ENCODE results near the gene WSB1. TPM values are rescaled to one million over a fixed set of nuclear protein-coding genes. Genes with fewer than 3 reads are reported as not detected.

The WSB1 gene
- polyA plus RNA-seq, 2 of the 4 experiments (the other 2 are of a cell fraction), result 46.0 to 111 TPM

DNA sequence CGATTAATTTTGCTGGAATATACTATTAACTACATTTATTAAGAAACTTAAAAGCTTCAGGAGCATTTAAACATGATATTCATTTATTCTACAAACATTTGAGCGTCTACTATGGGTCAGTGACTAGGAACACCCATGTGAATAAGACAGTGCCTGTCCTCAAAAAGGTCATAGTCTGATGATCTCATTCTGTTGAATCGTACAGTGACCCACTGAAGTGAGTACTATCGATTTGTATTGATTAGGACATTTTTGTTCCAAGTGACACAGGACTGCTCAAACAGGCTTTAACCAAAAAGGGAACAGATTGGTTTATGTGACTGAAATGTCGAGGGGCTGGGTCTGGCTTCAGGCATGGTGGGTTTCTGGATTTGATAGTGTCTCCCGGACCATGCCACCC lies 68.6 kb downstream of the WSB1 start (continued):
- TF ChIP-seq, protein P1, sequence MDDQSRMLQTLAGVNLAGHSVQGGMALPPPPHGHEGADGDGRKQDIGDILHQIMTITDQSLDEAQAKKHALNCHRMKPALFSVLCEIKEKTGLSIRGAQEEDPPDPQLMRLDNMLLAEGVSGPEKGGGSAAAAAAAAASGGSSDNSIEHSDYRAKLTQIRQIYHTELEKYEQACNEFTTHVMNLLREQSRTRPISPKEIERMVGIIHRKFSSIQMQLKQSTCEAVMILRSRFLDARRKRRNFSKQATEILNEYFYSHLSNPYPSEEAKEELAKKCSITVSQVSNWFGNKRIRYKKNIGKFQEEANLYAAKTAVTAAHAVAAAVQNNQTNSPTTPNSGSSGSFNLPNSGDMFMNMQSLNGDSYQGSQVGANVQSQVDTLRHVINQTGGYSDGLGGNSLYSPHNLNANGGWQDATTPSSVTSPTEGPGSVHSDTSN (IDR thresholded peaks at IDR 0.05), result no peak
- TF ChIP-seq MYC (IDR thresholded peaks at IDR 0.05; ENCODE audit: borderline replicate concordance, low read length) (no peak), TP53 (CRISPR knock-in tag; IDR thresholded peaks at IDR 0.05) (no peak), CHD2 (IDR thresholded peaks at IDR 0.05; ENCODE audit: low read length, partially characterized antibody) (no peak)
- TF ChIP-seq, protein P2, sequence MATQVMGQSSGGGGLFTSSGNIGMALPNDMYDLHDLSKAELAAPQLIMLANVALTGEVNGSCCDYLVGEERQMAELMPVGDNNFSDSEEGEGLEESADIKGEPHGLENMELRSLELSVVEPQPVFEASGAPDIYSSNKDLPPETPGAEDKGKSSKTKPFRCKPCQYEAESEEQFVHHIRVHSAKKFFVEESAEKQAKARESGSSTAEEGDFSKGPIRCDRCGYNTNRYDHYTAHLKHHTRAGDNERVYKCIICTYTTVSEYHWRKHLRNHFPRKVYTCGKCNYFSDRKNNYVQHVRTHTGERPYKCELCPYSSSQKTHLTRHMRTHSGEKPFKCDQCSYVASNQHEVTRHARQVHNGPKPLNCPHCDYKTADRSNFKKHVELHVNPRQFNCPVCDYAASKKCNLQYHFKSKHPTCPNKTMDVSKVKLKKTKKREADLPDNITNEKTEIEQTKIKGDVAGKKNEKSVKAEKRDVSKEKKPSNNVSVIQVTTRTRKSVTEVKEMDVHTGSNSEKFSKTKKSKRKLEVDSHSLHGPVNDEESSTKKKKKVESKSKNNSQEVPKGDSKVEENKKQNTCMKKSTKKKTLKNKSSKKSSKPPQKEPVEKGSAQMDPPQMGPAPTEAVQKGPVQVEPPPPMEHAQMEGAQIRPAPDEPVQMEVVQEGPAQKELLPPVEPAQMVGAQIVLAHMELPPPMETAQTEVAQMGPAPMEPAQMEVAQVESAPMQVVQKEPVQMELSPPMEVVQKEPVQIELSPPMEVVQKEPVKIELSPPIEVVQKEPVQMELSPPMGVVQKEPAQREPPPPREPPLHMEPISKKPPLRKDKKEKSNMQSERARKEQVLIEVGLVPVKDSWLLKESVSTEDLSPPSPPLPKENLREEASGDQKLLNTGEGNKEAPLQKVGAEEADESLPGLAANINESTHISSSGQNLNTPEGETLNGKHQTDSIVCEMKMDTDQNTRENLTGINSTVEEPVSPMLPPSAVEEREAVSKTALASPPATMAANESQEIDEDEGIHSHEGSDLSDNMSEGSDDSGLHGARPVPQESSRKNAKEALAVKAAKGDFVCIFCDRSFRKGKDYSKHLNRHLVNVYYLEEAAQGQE (IDR thresholded peaks at IDR 0.05), result no peak
- TF ChIP-seq, protein P3, sequence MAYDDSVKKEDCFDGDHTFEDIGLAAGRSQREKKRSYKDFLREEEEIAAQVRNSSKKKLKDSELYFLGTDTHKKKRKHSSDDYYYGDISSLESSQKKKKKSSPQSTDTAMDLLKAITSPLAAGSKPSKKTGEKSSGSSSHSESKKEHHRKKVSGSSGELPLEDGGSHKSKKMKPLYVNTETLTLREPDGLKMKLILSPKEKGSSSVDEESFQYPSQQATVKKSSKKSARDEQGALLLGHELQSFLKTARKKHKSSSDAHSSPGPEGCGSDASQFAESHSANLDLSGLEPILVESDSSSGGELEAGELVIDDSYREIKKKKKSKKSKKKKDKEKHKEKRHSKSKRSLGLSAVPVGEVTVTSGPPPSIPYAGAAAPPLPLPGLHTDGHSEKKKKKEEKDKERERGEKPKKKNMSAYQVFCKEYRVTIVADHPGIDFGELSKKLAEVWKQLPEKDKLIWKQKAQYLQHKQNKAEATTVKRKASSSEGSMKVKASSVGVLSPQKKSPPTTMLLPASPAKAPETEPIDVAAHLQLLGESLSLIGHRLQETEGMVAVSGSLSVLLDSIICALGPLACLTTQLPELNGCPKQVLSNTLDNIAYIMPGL (CRISPR knock-in tag; IDR thresholded peaks at IDR 0.05; ENCODE audit: borderline replicate concordance), result no peak

DNA sequence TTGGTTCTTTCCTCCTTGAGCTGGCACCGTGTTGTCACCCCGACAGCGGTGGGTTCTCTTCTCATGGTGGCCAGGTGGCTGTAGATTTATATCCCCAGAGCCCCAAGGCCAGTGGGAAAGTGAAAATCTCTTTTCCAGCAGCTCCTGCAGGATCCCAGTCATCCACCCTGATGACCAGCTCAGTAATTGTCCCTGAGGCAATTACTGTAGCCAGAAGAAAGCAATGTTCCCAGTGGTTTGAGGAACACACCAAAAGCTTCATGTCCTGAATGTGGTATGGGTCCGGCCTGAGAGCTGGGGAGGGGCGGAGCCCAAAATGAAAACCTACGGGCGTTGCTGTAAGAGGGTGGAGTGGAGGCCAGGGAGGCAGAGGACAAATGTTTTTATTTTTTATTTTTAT lies 69.0 kb downstream of the WSB1 start:
- POLR2A ChIA-PET, result no interaction called here
- 73% methylated on average over 7 of the region's 7 CpGs for WGBS (ENCODE audit: missing lambda C conversion rate)
- H3K4me1 ChIP-seq, result peaks cover 11% of the 10 kb centered on the region; the same call in 2 of the 3 replicates
- CTCF ChIA-PET, result interaction anchor here (1.0 to 21.9 kb wide), 7 partner anchors 9 to 394 kb away, joined by 3 to 358 read pairs (median 5); no protein-coding TSS in a partner anchor
- ATAC-seq, result no peak
- no peaks in the 10 kb centered on the region for H3K9me3 ChIP-seq
- H3K27ac ChIP-seq, result no peak overlapping the region
- H3K4me2 ChIP-seq, result no peak overlapping the region
- no peak for FAIRE-seq
- H3K4me3 ChIP-seq, result no peak overlapping the region
- no peak for DNase-seq (ENCODE audit: low read depth in 1 of 2, low spot score in 1 of 2)
- TF ChIP-seq GATA3 (IDR thresholded peaks at IDR 0.05; ENCODE audit: borderline replicate concordance) (no peak), JUN (IDR thresholded peaks at IDR 0.05) (no peak), SREBF2 (IDR thresholded peaks at IDR 0.05) (no peak), EHMT2 (IDR thresholded peaks at IDR 0.05; ENCODE audit: low read depth) (no peak), PHF8 (IDR thresholded peaks at IDR 0.05; ENCODE audit: borderline replicate concordance, low read depth) (no peak), NPAS2 (CRISPR knock-in tag; IDR thresholded peaks at IDR 0.05; ENCODE audit: borderline replicate concordance) (no peak), RCOR1 (IDR thresholded peaks at IDR 0.05; ENCODE audit: low read depth, low read length) (no peak), RNF2 (IDR thresholded peaks at IDR 0.05; ENCODE audit: borderline replicate concordance, low read depth) (no peak), KDM1A (IDR thresholded peaks at IDR 0.05; ENCODE audit: low read depth) (no peak), HEYL (CRISPR knock-in tag; IDR thresholded peaks at IDR 0.05) (no peak), HOXB13 (CRISPR knock-in tag; IDR thresholded peaks at IDR 0.05; ENCODE audit: low read depth) (no peak), EP300 (IDR thresholded peaks at IDR 0.05) (no peak), NR3C1 (IDR thresholded peaks at IDR 0.05) (no peak), FOXS1 (CRISPR knock-in tag; IDR thresholded peaks at IDR 0.05) (no peak), TFCP2L1 (CRISPR knock-in tag; IDR thresholded peaks at IDR 0.05) (no peak)
- TF ChIP-seq, protein P4, sequence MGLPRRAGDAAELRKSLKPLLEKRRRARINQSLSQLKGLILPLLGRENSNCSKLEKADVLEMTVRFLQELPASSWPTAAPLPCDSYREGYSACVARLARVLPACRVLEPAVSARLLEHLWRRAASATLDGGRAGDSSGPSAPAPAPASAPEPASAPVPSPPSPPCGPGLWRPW (IDR thresholded peaks at IDR 0.05), result no peak
- TF ChIP-seq, protein P5, sequence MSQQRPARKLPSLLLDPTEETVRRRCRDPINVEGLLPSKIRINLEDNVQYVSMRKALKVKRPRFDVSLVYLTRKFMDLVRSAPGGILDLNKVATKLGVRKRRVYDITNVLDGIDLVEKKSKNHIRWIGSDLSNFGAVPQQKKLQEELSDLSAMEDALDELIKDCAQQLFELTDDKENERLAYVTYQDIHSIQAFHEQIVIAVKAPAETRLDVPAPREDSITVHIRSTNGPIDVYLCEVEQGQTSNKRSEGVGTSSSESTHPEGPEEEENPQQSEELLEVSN (IDR thresholded peaks at IDR 0.05; ENCODE audit: borderline replicate concordance, low read depth), result no peak
- TF ChIP-seq, protein P6, sequence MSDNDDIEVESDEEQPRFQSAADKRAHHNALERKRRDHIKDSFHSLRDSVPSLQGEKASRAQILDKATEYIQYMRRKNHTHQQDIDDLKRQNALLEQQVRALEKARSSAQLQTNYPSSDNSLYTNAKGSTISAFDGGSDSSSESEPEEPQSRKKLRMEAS (IDR thresholded peaks at IDR 0.05), result no peak
- TF ChIP-seq, protein P7, sequence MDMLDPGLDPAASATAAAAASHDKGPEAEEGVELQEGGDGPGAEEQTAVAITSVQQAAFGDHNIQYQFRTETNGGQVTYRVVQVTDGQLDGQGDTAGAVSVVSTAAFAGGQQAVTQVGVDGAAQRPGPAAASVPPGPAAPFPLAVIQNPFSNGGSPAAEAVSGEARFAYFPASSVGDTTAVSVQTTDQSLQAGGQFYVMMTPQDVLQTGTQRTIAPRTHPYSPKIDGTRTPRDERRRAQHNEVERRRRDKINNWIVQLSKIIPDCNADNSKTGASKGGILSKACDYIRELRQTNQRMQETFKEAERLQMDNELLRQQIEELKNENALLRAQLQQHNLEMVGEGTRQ (IDR thresholded peaks at IDR 0.05), result no peak
- TF ChIP-seq, protein P8, sequence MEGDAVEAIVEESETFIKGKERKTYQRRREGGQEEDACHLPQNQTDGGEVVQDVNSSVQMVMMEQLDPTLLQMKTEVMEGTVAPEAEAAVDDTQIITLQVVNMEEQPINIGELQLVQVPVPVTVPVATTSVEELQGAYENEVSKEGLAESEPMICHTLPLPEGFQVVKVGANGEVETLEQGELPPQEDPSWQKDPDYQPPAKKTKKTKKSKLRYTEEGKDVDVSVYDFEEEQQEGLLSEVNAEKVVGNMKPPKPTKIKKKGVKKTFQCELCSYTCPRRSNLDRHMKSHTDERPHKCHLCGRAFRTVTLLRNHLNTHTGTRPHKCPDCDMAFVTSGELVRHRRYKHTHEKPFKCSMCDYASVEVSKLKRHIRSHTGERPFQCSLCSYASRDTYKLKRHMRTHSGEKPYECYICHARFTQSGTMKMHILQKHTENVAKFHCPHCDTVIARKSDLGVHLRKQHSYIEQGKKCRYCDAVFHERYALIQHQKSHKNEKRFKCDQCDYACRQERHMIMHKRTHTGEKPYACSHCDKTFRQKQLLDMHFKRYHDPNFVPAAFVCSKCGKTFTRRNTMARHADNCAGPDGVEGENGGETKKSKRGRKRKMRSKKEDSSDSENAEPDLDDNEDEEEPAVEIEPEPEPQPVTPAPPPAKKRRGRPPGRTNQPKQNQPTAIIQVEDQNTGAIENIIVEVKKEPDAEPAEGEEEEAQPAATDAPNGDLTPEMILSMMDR (IDR thresholded peaks at IDR 0.05), result no peak
